GM12878 (cell line): ENCODE results near the gene RAB6D. TPM values are rescaled to one million over a fixed set of nuclear protein-coding genes. Genes with fewer than 3 reads are reported as not detected.

Source experiments
- ATAC-seq: fragments of 200-7000 bp; cut with Tn5 transposase; 3 replicates; pipeline ENCODE4 v1.9.1; 2020; ENCODE audit warnings: mild to moderate bottlenecking, moderate library complexity
- BruUV-seq: library from RNA; stranded (reverse); fragments of 400-500 nt; replicated peaks from 2 replicates; lab custom pipeline; 2021; lab: Mats Ljungman, UMichigan
- CTCF ChIA-PET: fragments of 300-600 bp; sonication (Branson Sonifier 250); formaldehyde crosslinking; extraction: SDS; loops from one replicate; lab custom pipeline; 2021; ENCODE audit warnings: inconsistent platforms; lab: Yijun Ruan, JAX
- POLR2A ChIA-PET: fragments of 350-600 bp; formaldehyde crosslinking; extraction: SDS; loops from one replicate; lab custom pipeline; 2021; ENCODE audit warnings: inconsistent platforms; lab: Charles Lee
- RAD21 ChIA-PET: fragments of 300-600 bp; sonication (Branson Sonifier 250); formaldehyde crosslinking; loops from one replicate; lab custom pipeline; 2023; ENCODE audit warnings: antibody characterized with exemption; ENCODE audit not compliant: unreplicated experiment; lab: Charles Lee
- SMC1A ChIA-PET: fragments of 300-600 bp; sonication (Branson Sonifier 250); formaldehyde crosslinking; loops from one replicate; lab custom pipeline; 2023; ENCODE audit not compliant: unreplicated experiment, uncharacterized antibody; lab: Charles Lee
- DNase-seq: peaks from one replicate; pipeline ENCODE4 v3.0.0-alpha.2; 2011; ENCODE audit warnings: low read depth, low spot score
- FAIRE-seq: peaks from 3 replicates; lab custom pipeline; 2011; peaks lifted over from hg19 to GRCh38; lab: Jason Lieb, UNC
- H2AFZ ChIP-seq: 2 replicates; pipeline ENCODE4 v1.6.0; 2011; ENCODE audit warnings: low read depth, low read length, control low read depth; ENCODE audit not compliant: control insufficient read depth
- H3K27ac ChIP-seq: 2 replicates; pipeline ENCODE4 v1.5.1; 2011; ENCODE audit warnings: control low read depth; ENCODE audit not compliant: control insufficient read depth, insufficient read depth
- H3K27me3 ChIP-seq, 2 experiments: replicated peaks in 1 of 2; 2 replicates each; pipeline versions ENCODE4 v1.6.0 to v1.6.1; 2011; ENCODE audit warnings: low read length in 1 of 2; ENCODE audit not compliant: control insufficient read depth in 2 of 2, insufficient read depth in 2 of 2
- H3K36me3 ChIP-seq, 2 experiments: 2 replicates each; pipeline ENCODE4 v1.5.1; 2011; ENCODE audit warnings: low read length in 1 of 2; ENCODE audit not compliant: control insufficient read depth in 2 of 2, insufficient read depth in 2 of 2
- H3K4me1 ChIP-seq: 2 replicates; pipeline ENCODE4 v1.6.1; 2011; ENCODE audit warnings: mild to moderate bottlenecking, low read length, moderate library complexity, mixed read lengths; ENCODE audit not compliant: control insufficient read depth, insufficient read depth
- H3K4me2 ChIP-seq: 2 replicates; pipeline ENCODE4 v1.6.0; 2011; ENCODE audit warnings: control low read depth; ENCODE audit not compliant: control insufficient read depth, insufficient read depth
- H3K4me3 ChIP-seq: fragments of 200-600 bp; sonication (generic); 2 replicates; pipeline ENCODE4 v1.5.1; 2016
- H3K79me2 ChIP-seq: 2 replicates; pipeline ENCODE4 v1.6.0; 2011; ENCODE audit warnings: low read length; ENCODE audit not compliant: control insufficient read depth, insufficient read depth
- H3K9ac ChIP-seq: 2 replicates; pipeline ENCODE4 v1.8.0; 2011; ENCODE audit warnings: low read length, control low read depth, mixed read lengths; ENCODE audit not compliant: control insufficient read depth, insufficient read depth
- H3K9me3 ChIP-seq: replicated peaks from 3 replicates; pipeline ENCODE4 v1.5.1; 2011; ENCODE audit warnings: mild to moderate bottlenecking, low read length; ENCODE audit not compliant: control insufficient read depth, insufficient read depth
- H4K20me1 ChIP-seq: 2 replicates; pipeline ENCODE4 v1.6.0; 2011; ENCODE audit not compliant: control insufficient read depth, insufficient read depth
- BCL3 ChIP-seq: IDR thresholded peaks from 2 replicates; pipeline ENCODE4 v1.6.1; 2011; ENCODE audit warnings: borderline replicate concordance, low read depth, mild to moderate bottlenecking, moderate library complexity, low read length; ENCODE audit not compliant: insufficient read depth, poor library complexity, severe bottlenecking
- CBFB ChIP-seq: IDR thresholded peaks from 2 replicates; pipeline ENCODE4 v1.6.1; 2016; ENCODE audit warnings: antibody characterized with exemption, low read depth
- CBX5 ChIP-seq: sonication (generic); IDR thresholded peaks from 2 replicates; pipeline ENCODE4 v1.6.1; 2016; ENCODE audit warnings: low read depth, moderate library complexity, mild to moderate bottlenecking, inconsistent platforms
- CEBPZ ChIP-seq: fragments of 150-350 bp; IDR thresholded peaks from 2 replicates; pipeline ENCODE4 v1.6.1; 2016; ENCODE audit warnings: low read depth, low read length
- CHD1 ChIP-seq: IDR thresholded peaks from 2 replicates; pipeline ENCODE4 v1.6.1; 2012; ENCODE audit warnings: low read depth, low read length, improper control_type of control experiment
- EZH2 ChIP-seq: IDR thresholded peaks from 2 replicates; pipeline ENCODE4 v1.6.1; 2012; ENCODE audit warnings: low read depth, mild to moderate bottlenecking, control low read depth, inconsistent platforms, low read length, borderline replicate concordance; ENCODE audit not compliant: control insufficient read depth
- FOXM1 ChIP-seq: IDR thresholded peaks from 2 replicates; pipeline ENCODE4 v1.6.1; 2012; ENCODE audit warnings: low read depth, mild to moderate bottlenecking, inconsistent platforms, low read length, moderate library complexity
- GABPA ChIP-seq: IDR thresholded peaks from 2 replicates; pipeline ENCODE4 v1.6.1; 2014; ENCODE audit warnings: antibody characterized with exemption, low read depth, mild to moderate bottlenecking, inconsistent platforms
- MXI1 ChIP-seq: fragments of 150-350 bp; IDR thresholded peaks from 2 replicates; pipeline ENCODE4 v1.6.1; 2011; ENCODE audit warnings: low read depth, mild to moderate bottlenecking, inconsistent platforms, low read length, improper control_type of control experiment
- NR2C1 ChIP-seq: fragments of 450-650 bp; IDR thresholded peaks from 2 replicates; pipeline ENCODE4 v1.6.1; 2017; ENCODE audit warnings: antibody characterized with exemption, mild to moderate bottlenecking, moderate library complexity
- NR2F1 ChIP-seq: fragments of 450-650 bp; conservative IDR thresholded peaks from 2 replicates; pipeline ENCODE4 v1.6.1; 2017; ENCODE audit warnings: mild to moderate bottlenecking
- RBBP5 ChIP-seq: fragments of 200-600 bp; sonication (generic); conservative IDR thresholded peaks from 2 replicates; pipeline ENCODE4 v1.6.1; 2016
- SMAD1 ChIP-seq: fragments of 450-650 bp; IDR thresholded peaks from 2 replicates; pipeline ENCODE4 v1.6.1; 2018; ENCODE audit warnings: mild to moderate bottlenecking, low read depth; ENCODE audit not compliant: partially characterized antibody
- SMARCA5 ChIP-seq: fragments of 450-650 bp; IDR thresholded peaks from 2 replicates; pipeline ENCODE4 v1.6.1; 2017; ENCODE audit warnings: mild to moderate bottlenecking
- TAF1 ChIP-seq: IDR thresholded peaks from 2 replicates; pipeline ENCODE4 v1.6.1; 2011; ENCODE audit warnings: mild to moderate bottlenecking, low read depth, low read length, borderline replicate concordance
- TARDBP ChIP-seq: IDR thresholded peaks from 2 replicates; pipeline ENCODE4 v1.6.1; 2016; ENCODE audit warnings: borderline replicate concordance
- WGBS: methylation state at CpG from one replicate; pipeline ENCODE4 v1.1.6; 2016; ENCODE audit warnings: low lambda C conversion rate; ENCODE audit not compliant: insufficient replicate concordance, insufficient coverage; ENCODE audit errors: missing lambda C conversion rate; 5-methylcytosine and 5-hydroxymethylcytosine counted together
- in situ Hi-C: fragments of 300-500 bp; cut with MboI; formaldehyde crosslinking; loops from 9 replicates; pipeline ENCODE4 v1.14.3; 2018; ENCODE audit warnings: mixed read lengths
- intact Hi-C: fragments of 100-400 bp; cut with micrococcal nuclease; formaldehyde crosslinking; loops from one replicate; pipeline ENCODE4 v1.14.2; 2022; ENCODE audit not compliant: unreplicated experiment
- polyA plus RNA-seq, 11 experiments: library from polyadenylated mRNA; depleted of rRNA in 4 of 11; unstranded in 6 of 11; stranded (reverse) in 5 of 11; fragments of >200 nt; fragmentation: Nextera tagmentation in 4 of 11; fragmentation: Illumina TruSeq in 1 of 11; extraction: Ambion mirVana in 4 of 11; extraction: Trizol in 1 of 11; gene quantifications; 1 replicate in 1 of 11; 2 replicates in 10 of 11; pipeline versions ENCODE4 v1.2.1 to v1.2.3, GENCODE V29; 2011 to 2016; ENCODE audit warnings: inconsistent platforms in 2 of 11, missing spikeins in 2 of 11, low read depth in 1 of 11
- total RNA-seq, 4 experiments: library from RNA; depleted of rRNA in 3 of 4; stranded (reverse); fragments of >200 nt in 3 of 4; fragmentation: Illumina TruSeq in 1 of 4; extraction: Trizol in 1 of 4; gene quantifications; 2 replicates each; pipeline versions ENCODE4 v1.2.1 to v1.2.3, GENCODE V29; 2013 to 2021

The RAB6D gene
- total and polyA plus RNA-seq, 10 of the 15 experiments (the other 5 are each of a cell fraction or from before 2014, with no cell fraction given) = 0.03 to 0.11 (median 0.05) TPM; not detected in 6

- intact Hi-C loops = no loop called here
- no peak overlapping the region for H3K27ac ChIP-seq
- no peak overlapping the region for H3K9ac ChIP-seq
- CTCF ChIA-PET = no interaction called here
- no peaks in the 10 kb centered on the region for H3K36me3 ChIP-seq
- TF ChIP-seq CHD1 (no peak), NR2C1 (no peak), CBX5 (no peak), NR2F1 (no peak)
- no peak overlapping the region for H3K4me3 ChIP-seq
- FAIRE-seq (no peak), ATAC-seq (no peak), DNase-seq (no peak)
- RAD21 ChIA-PET = no interaction called here
- POLR2A ChIA-PET = no interaction called here
- no peaks in the 10 kb centered on the region for H3K27me3 ChIP-seq
- no TSS peak for BruUV-seq
- 0% methylated on average over 6 of the region's 6 CpGs for WGBS
- no peaks in the 10 kb centered on the region for H3K79me2 ChIP-seq
- H3K9me3 ChIP-seq = no peaks in the 10 kb centered on the region
- no peak overlapping the region for H2AFZ ChIP-seq
- no peaks in the 10 kb centered on the region for H3K4me1 ChIP-seq
- in situ Hi-C loops = no loop called here
- H3K4me2 ChIP-seq = no peak overlapping the region
- no peaks in the 10 kb centered on the region for H4K20me1 ChIP-seq
- SMC1A ChIA-PET = no interaction called here
Observed at GRCh38 chr2:131366643-131367042, 2.7 kb upstream of the RAB6D start.

GRCh38 chr2:131365452-131365851 is 1.5 kb upstream of the RAB6D start:
- no peak for FAIRE-seq
- Histone ChIP-seq H3K27ac (no peak overlapping the region), H3K4me1 (no peaks in the 10 kb centered on the region), H3K27me3 (no peaks in the 10 kb centered on the region), H4K20me1 (no peaks in the 10 kb centered on the region), H3K79me2 (no peaks in the 10 kb centered on the region), H3K9ac (no peak overlapping the region), H3K4me3 (no peak overlapping the region), H3K4me2 (no peak overlapping the region), H3K36me3 (no peaks in the 10 kb centered on the region), H2AFZ (no peak overlapping the region), H3K9me3 (no peaks in the 10 kb centered on the region)
- WGBS = 27% methylated on average over 6 of the region's 6 CpGs
- intact Hi-C loops = no loop called here
- no peak for ATAC-seq
- ChIA-PET CTCF (no interaction called here), SMC1A (no interaction called here), RAD21 (no interaction called here), POLR2A (no interaction called here)
- DNase-seq = no peak
- no TSS peak for BruUV-seq
- in situ Hi-C loops = no loop called here
- no peak for TF ChIP-seq CEBPZ
- no peak for TF ChIP-seq SMAD1
- TF ChIP-seq FOXM1 = no peak
- no peak for TF ChIP-seq CBFB
- TF ChIP-seq RBBP5 = no peak
- no peak for TF ChIP-seq TARDBP
- TF ChIP-seq BCL3 = no peak
- TF ChIP-seq MXI1 = no peak
- no peak for TF ChIP-seq TAF1
- no peak for TF ChIP-seq SMARCA5
- TF ChIP-seq EZH2 = no peak
- no peak for TF ChIP-seq GABPA
